GM21619 (cell line): ENCODE data around the gene UPF1.
"Not testable (repeated sequence)": the region's sequence is repeated elsewhere in the genome, so short reads cannot be mapped to it uniquely, and the experiment has no call there.

Experiments
- ATAC-seq: cut with Tn5 transposase; IDR thresholded peaks from one replicate; pipeline ENCODE4 v1.9.1; 2021; ENCODE audit not compliant: unreplicated experiment

The UPF1 gene

DNA sequence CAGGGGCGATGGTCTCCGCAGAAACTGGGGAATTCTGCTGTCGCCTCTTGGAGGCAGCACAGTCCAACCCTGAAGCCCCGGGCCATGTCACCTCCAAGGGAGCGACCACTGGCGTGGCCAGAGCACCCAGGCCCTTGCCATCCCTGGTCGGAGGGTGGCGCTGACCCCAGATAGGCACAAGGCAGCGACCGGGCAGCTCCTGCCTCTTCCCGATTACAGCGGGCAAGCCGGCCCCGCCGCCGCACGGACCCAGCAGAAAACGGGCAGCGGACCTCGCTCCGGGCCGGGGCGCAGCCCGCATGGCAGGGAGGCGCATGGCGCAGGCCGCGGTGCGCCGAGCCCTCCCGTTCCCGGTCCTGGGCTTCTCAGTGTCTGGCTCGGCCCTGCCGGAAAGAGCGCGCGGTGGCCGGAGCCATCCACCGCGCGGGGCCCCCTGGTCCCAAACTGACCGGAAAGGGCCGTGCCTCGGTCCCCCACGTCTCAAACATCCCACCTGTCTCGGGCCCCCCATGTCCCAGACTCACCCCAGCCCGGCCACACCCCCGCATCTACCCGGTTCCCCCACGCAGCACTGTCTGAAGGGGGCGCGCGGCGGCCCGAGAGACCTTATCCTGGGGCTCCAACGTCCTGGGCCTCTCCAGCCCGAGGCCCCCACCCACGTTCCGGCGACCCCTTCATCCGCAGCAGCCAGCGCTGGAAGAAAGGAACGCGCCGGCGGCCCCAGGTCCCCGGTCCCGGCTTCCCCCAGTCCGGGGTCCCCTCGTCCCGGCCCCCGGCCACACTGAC, 63.5 kb downstream of the UPF1 start:
- ATAC-seq: no peak

DNA sequence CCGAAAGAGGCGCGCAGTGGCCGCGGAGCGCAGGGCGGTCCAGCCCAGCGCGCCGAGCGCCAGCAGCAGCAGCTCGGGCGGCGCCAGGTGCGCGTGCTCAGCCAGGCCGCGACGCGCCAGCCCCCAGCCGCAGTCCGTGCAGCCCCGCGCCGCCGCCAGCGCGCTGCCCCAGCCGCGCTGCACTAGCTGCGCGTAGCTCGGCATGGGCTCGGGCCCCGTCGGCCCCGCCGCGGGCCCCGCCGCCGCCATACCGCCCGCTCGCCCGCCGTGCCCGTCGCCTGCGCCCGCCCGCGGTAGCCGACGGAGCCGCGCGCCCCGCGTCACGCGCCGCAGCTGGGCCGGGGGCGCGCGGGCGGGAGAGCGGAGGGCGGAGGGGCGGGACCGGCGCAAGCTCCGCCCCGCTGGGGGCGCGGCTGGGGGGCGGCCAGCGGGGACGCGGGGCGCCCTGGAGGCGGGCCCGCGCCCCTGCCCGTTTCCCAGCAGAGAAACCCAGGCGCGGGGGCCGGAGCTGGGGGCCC, 64.1 kb downstream of the UPF1 start, which contains the start of gene CERS1:
Gene CERS1 (minus strand): TSS at position 335 of the 518 bp plus-strand sequence. CDS start 86 bp downstream, at position 249.
- no peak for ATAC-seq

- no peak for ATAC-seq
These were observed 64.7 kb downstream of the UPF1 start for GRCh38 chr19:18896421-18896841.

DNA sequence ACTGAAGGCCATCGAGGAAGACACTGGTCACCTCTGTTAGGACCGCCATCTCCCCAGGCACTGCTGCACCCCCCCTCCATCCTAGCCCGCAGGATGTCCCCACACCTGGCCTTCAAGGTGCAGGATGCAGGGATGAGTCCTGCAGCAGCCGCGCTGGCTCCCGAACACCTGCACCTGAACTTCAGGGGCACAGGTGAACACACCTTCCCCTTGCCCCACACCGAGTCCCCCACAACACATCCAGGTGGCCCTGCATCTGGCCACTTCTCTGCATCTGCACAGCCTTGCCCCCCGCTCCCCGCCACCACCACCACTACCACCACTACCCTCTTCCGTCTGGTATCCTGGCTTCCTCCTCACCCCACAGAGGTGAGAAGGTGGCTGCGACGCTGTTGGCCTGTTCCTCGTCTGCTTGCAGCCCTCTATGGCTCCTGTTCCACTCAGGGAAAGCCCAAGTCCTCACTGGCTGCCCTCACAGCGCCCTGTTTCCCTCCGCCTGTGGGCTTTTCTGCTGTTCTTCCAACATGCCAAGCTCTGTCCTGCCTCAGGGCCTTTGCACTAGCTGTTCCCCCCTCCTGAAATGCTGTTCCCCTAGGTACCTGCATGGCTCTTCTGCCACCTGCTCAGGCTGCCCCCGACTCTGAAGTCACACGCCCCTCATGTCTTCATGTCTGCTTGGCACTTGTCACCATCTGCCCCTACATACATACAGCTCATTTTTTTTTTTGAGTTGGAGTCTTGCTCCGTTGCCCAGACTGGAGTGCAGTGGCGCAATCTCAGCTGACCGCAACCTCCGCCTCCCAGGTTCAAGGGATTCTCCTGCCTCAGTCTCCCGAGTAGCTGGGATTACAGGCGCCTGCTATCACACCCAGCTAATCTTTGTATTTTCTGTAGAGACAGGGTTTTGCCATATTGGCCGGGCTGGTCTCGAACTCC, 65.6 kb downstream of the UPF1 start:
- no peak for ATAC-seq

- ATAC-seq: no peak
These were observed 66.4 kb downstream of the UPF1 start for GRCh38 chr19:18898081-18898606.

DNA sequence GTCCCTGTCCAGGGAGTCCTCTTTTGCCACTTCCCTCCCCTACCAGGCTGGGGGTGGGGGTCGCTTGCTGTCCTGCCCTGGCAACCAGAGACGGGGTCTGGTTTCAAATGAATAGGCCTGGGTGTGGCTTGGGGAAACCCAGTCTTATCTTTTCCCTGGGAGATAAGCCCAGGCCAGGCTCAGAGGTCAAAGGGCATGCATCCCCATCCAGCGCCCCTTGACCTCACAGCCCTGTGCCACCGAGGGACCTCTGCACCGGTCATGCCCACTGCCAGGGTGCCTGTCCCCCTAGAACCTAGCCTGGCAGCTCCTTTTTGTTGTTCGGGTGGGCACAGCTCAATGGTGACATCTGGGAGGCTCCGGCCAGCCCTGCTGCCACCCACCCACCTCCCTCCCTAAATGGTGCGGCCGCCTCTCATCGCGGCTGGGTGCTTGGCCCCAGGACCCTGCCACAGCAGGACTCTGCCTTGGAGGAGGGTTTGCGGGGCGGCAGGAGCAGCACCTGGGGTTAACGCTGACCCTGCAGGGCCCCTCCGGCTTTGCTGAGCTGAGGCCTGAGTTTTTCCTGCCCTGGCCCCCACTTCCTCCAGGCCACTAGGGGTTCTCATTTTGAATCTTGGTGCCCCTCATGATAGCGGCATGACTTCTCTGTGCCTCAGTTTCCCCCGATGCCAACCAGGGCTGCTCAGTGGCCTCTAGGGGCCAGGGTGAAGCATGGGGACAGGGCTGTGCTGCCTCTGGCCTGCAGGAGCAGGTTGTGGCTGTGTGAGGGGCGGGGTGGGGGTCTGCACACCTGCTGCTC, 67.0 kb downstream of the UPF1 start:
- ATAC-seq: no peak

- no peak for ATAC-seq
These were observed 68.1 kb downstream of the UPF1 start for GRCh38 chr19:18899624-18900560.

- ATAC-seq: no peak
These were observed 69.1 kb downstream of the UPF1 start for GRCh38 chr19:18900700-18901481.

DNA sequence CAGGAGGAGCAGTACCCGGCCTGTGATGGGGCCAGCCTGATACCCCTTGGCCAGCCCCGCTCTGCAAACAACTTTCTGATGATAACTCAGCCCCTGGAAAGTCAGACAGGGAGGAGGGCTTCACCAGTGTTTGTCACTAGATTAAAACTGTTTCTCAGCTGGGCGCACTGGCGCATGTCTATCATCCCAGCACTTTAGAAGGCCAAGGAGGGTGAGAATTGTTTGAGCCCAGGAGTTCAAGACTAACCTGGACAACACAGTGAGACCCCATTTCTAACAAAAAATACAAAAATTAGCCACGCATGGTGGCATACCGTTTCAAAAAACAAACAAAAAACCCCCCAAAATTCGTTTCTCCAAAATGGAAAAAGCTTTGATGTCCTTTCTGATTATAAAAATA, 69.7 kb downstream of the UPF1 start:
- no peak for ATAC-seq

DNA sequence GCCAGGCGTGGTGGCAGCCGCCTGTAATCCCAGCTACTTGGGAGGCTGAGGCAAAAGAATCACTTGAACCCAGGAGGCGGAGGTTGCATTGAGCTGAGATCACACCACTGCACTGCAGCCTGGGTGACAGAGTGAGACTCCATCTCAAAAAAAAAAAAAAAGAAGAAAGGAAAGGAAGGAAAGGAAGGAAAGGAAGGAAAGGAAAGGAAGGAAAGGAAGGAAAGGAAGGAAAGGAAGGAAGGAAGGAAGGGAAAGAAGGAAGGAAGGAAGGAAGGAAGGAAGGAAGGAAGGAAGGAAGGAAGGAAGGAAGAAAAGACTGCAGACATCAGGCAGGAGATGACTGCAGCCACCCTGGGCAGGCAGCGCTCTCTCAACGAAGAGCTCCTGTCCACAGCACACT, 70.8 kb downstream of the UPF1 start:
- not testable (repeated sequence) for ATAC-seq

DNA sequence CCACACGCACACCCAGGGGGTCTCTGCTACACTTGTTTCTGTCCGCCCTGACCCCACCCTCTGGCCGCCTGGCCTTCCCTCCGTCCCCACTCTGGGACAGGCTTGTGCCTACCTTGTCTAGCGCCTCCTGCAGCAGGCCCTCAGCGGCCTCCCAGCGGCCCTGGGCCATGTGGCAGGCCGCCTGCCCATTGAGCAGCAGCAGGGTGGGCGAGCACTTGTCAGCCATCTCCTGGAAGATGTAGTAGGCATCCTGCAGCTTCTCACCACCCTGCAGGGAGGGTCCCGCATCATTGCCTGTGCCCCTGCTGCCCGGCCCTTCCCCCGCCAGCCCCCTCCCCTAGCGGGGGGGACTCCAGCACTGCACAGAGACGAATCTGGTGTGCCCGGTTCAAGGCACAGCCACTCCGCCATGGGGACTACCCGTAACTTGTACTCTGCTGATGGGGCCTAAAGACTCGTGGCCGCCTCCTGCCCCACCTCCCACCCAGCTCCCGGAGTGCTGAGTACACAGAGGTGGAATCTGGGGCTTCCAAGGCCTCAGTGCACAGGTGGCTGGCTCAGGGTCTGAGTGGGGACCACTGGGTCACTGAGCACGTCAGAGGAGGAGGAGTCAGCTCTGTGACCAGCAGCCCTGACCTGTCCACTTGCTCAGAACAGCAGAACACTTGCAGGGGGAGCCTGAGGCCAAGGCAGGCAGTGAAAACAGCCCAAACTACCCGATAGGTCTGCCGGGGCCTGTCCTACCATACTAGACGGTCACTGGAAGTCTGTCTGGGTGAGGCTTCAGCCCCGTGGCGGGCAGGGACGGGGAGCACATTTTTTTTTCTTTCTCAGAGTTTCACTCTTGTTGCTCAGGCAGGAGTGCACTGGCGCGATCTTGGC, 71.6 kb downstream of the UPF1 start:
- ATAC-seq: no peak

DNA sequence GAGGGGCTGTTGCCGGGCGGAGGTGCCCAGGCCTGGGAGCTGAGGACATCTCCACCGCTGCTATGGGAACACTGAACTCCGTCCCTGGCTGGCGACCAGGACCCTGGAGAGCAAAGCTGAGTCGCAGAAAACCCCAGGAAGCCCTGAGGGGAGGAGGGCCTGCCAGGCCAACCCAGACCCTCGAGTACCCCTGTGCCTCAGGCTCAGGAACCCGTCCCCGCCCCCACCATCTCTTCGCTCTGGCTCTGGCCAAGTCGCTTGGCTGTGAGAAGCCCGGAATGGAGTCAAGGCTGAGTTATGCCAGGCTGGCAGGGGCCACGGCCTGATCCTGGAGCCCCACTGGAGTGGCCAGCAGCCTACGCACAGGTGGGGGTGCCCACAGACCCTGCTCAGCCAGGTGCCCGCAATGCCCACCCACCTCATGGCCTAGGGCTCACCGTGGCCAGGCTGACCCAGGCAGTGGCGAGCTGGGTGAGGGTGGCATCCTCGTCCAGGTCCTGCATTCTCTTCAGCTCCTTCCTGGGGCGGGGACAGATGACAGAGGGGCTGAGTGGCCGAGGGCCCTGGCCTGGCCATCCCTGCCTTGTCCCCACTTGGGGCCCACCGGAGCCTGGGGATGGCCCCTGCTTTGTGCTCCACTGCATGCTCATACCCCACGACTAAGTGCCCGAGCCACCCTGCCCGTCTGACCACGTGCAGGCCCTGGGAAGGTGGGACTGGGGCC, 72.7 kb downstream of the UPF1 start:
- no peak for ATAC-seq

GRCh38 chr19:18905058-18905456, 73.3 kb downstream of the UPF1 start:
- no peak for ATAC-seq

DNA sequence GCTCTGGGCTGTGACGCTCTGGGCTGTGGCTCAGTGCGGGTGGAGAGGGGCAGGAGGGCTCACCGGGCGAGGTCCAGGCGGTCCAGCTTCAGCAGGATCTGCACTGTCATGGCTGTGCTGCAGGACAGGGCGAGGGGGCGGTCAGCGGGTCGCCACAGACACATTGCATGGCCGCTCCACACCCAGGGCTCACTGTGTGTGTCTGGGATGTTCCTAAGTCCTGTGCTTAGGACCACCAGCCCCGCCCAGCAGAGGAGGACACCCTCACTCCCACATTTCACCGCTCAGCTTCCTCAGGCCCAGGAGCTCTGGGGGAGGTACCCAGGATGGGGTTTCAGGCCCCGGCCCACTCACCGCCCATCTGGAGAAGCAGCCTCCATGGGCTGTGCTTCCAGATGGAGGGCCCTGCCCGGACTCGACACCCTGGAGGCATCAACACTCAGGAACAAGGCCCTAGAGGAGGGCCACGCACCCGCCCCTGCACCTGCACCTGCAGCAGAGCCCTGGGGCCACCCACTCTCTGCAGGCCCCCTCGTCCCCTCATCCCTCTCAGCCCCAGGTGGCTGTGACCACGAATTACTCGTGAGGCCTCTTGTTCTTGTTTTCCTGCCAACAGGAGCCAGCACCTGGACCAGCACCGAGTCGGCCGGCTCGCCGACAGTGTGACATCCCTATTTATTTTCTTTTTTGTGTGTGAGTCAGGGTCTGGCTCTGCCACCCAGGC, 73.9 kb downstream of the UPF1 start:
- ATAC-seq: no peak

- no peak for ATAC-seq
These were observed 75.1 kb downstream of the UPF1 start for GRCh38 chr19:18906605-18907519.
